Choroid plexus epithelial cell (primary cell): ENCODE measurements around the gene PLSCR3.

ENCODE experiments used
- DNase-seq: peaks from one replicate; pipeline ENCODE4 v3.0.0-alpha.2; 2010; ENCODE audit warnings: low read depth
- H3K4me3 ChIP-seq: 2 replicates; pipeline ENCODE4 v1.5.1; 2011; ENCODE audit warnings: low read depth, mild to moderate bottlenecking, control low read depth, low read length, moderate library complexity
- TF ChIP-seq, protein P1 (sequence below): conservative IDR thresholded peaks from 2 replicates; pipeline ENCODE4 v1.5.1; 2011; ENCODE audit warnings: low read depth, mild to moderate bottlenecking, control low read depth, inconsistent platforms, low read length, moderate library complexity

Gene PLSCR3

DNA sequence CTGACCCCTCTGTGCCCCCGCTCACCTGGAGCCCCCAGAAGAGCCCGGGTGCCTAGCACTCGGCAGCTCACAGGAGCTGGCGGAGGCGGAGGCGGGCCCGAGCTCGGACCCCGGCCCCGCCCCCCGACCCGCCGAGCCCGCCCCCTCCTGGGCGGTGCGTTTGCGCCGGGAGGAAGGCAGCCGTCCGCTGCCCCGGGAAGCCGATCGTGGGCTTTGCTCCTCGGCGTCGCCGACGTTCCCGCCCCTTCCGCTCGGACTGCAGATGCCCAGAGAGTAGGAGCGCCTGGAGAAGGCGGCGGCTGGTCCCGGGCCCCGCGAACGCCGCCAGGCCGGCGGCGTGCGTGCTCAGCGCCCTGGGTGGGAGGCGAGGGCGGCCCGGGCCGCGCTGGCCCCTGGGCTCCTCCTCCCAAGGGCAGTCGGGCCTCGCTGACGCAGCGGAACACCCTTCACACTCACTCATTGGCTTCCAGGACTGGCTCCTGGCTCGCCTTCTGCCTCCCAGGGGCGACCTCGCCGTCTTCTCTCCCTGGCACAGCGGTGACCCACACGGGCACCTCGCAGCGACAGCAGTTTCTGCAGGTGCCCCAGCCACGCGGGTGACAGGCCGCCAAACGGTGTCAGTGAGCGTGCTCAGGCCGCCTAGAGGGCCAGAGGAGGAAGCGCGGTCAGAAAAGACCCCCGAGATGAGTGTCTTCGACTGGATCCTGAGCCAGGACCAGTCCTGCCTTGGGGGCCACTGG, at the start of gene PLSCR3:
Gene PLSCR3, minus strand, starts transcription at position 74 of the 740 bp plus-strand sequence. CDS start 415 bp downstream, outside the sequence.
- peak within 1 kb of the TSS; percentile 85 for H3K4me3 ChIP-seq
- DNase-seq = peak; percentile 88

DNA sequence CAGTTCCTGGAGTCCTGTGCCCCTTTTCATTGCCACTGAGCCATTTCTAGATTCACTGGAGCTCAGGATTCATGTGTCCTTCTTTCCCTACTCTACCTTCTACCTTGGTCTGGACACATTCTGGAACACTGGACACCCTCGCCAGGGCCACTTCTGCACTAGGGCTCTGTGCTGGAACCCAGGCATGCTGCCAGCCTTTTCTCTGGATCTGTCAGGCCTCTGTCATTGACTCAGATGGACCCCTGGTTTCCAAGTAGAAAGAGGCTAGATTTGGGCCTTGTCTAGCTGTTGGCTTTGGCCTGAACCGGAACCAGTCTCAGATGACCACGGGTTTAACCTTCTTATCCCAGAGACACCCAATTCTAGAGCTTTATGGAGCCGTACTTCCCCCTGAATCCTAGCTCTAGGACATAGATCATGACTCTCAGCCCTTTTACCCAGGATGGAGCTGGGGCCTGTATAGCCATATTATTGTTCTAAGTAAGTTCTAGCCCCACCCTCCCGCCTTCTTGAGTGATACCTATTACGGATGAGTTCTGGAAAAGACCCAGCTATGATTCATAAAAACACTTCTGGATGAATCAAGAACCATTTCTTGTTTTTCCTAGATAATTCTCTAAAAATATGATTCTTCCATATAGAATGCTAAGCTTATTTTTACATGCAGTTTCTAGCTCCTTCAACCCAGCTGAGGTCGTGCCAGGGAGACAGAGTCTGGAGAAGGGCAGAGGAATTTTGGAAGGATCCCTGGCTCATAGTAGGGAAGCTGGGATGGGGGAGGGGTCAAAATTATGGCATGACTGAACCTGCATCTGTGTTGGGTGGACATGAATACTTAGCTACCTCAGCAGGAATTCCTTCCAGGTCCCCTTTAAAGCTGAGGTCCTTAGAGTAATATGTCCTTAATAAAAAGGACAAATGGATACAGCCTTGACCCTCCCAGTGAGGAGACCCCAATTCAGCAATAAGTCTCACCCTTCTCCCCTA, 49.5 kb upstream of the PLSCR3 start:
- peak; percentile 47 for DNase-seq
- H3K4me3 ChIP-seq = no peak overlapping the region
- TF ChIP-seq, protein P1, sequence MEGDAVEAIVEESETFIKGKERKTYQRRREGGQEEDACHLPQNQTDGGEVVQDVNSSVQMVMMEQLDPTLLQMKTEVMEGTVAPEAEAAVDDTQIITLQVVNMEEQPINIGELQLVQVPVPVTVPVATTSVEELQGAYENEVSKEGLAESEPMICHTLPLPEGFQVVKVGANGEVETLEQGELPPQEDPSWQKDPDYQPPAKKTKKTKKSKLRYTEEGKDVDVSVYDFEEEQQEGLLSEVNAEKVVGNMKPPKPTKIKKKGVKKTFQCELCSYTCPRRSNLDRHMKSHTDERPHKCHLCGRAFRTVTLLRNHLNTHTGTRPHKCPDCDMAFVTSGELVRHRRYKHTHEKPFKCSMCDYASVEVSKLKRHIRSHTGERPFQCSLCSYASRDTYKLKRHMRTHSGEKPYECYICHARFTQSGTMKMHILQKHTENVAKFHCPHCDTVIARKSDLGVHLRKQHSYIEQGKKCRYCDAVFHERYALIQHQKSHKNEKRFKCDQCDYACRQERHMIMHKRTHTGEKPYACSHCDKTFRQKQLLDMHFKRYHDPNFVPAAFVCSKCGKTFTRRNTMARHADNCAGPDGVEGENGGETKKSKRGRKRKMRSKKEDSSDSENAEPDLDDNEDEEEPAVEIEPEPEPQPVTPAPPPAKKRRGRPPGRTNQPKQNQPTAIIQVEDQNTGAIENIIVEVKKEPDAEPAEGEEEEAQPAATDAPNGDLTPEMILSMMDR = no peak

More for the DNA sequence above, at the start of gene PLSCR3:
- TF ChIP-seq, protein P1 = peak; percentile 57

DNA sequence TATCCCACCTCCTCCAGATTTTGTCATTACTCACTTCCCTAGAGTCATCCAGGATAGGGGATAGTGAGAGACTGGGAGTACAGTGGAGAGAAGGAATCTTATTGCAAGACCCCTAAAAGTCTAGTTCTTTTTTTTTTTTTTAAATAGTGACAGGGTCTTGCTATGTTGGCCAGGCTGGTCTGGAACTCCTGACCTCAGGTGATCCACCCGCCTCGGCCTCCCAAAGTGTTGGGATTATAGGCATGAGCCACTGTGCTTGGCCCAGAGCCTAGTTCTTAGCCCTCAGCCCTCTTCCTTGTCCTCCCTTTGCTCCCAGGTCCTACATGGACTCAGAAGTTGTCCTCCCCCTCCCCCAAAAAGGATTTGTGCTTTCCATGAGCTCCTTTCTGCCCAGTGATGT, 47.8 kb upstream of the PLSCR3 start:
- TF ChIP-seq, protein P1 = no peak
- no peak overlapping the region for H3K4me3 ChIP-seq
- no peak for DNase-seq

DNA sequence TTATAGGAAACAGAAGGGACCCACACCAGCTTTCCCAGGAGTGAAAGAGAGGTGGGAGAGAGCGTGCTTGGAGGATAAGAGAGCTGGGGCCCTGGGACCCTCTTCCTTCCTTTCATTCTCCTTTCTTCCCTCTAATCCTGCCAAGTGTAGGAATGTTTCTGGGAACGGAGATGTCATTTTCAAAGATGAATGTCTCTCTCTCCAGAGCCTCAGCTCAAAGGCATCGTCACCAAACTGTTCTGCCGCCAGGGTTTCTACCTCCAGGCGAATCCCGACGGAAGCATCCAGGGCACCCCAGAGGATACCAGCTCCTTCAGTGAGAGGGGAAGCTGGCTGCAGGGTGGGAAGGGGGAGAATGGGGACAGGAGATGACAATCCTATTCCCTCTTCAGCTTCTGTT, 46.9 kb upstream of the PLSCR3 start:
- H3K4me3 ChIP-seq = no peak overlapping the region
- TF ChIP-seq, protein P1 = no peak
- DNase-seq = no peak

DNA sequence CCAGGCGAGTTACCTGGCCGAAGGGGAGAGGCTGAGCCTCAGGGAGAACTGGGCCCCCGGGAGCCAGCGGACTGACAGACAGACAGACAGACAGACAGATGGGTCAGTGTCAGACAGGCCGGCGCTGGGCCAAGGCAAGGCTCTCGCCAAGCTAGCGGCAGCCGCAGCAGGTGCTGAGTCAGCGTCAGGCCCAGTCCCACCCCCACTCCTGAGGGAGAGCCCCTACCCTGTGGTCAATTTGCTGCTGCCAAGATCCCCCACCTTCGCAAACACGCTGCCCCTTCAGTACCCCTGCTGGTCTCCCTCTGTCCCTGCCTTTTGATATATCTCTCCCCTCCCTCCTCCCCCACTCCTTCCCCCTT, 46.5 kb upstream of the PLSCR3 start:
- H3K4me3 ChIP-seq = peak overlapping the region; percentile 51
- TF ChIP-seq, protein P1 = peak; percentile 27
- DNase-seq = peak; percentile 39

DNA sequence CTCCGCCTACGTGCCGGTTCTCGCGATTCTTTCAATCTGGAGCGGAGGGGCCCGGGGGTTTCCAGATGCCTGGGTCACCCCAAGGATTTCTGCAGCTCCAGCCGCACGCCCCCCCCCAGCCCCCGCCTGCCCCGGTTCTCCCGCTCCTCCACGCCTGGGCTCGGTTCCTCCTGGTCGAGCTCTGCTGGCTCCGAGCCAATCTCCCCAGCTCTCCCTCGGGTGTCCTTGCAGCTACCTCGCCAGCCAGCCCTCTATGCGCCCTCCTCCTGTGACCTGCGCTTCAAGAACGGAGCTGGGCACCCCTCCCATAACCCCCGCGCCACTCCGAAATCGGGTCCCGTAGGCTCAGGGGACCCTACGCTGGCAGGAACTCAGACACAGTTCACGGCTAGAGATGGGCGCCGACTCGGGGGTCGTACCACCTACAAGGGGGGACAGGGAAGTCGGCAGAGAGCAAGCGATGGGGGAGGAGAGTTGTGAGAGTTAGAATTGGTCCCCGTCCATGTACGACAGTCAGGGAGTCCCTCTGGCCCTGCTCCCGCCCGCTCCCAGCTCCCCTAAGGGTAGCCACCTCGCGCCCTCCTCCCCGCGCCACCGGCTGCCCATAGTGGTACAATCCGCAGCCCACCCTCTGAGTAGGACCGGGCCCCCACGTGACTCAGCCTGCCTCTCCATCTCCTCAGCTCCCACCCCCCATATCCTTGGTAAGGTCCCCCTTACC, 45.9 kb upstream of the PLSCR3 start:
- no peak for DNase-seq
- TF ChIP-seq, protein P1 = no peak
- H3K4me3 ChIP-seq = peak overlapping the region; percentile 51
